Measurements from ENCODE around the gene PBXIP1.

The PBXIP1 gene

DNA sequence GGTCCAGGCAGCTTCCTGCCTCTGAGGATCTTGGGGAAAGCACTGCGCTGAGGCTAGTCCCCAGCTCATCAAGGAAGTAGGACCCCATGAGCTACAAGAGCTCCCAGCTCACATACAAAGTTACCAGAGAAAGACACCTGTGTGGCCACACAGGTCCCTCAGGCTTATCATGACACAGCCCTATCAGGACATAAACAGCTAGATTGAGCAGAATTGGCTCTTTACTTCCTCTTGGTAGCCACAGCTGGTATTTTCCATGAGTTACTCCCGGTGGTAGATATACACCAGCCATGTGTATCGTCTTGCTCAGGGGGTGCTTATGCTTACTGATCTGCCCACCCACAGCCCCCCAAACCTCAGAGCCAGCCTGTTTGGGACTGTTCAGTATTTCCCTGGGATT, 38.7 kb upstream of the PBXIP1 start:
- Histone ChIP-seq H3K9me2 (replicated peaks; ENCODE audit: control insufficient read depth, low read length) (no peaks in the 10 kb centered on the region), H3K9me3 (ENCODE audit: control insufficient read depth, insufficient read depth, low read length) (no peaks in the 10 kb centered on the region), H3K79me2 (ENCODE audit: control insufficient read depth, low read length) (no peaks in the 10 kb centered on the region; the same call in 1 of the 2 replicates), H3K4me2 (ENCODE audit: low read length) (no peak overlapping the region), H3K27ac (ENCODE audit: low read depth, low read length) (no peak overlapping the region), H3K36me3 (ENCODE audit: control insufficient read depth, low read length) (peaks cover 13% of the 10 kb centered on the region), H3K4me3 (ENCODE audit: low read length) (no peak overlapping the region), H4K20me1 (ENCODE audit: control insufficient read depth, insufficient read depth, low read depth, low read length) (no peaks in the 10 kb centered on the region), H3K4me1 (ENCODE audit: control insufficient read depth, low read length) (peaks cover 11% of the 10 kb centered on the region), H3F3A (ENCODE audit: control insufficient read depth, insufficient read depth) (peaks cover 20% of the 10 kb centered on the region), H3K27me3 (ENCODE audit: control insufficient read depth, low read length) (no peaks in the 10 kb centered on the region)
- TF ChIP-seq EZH2phosphoT487 (IDR thresholded peaks at IDR 0.05; ENCODE audit: borderline replicate concordance, low read length) = no peak
- TF ChIP-seq, protein P1, sequence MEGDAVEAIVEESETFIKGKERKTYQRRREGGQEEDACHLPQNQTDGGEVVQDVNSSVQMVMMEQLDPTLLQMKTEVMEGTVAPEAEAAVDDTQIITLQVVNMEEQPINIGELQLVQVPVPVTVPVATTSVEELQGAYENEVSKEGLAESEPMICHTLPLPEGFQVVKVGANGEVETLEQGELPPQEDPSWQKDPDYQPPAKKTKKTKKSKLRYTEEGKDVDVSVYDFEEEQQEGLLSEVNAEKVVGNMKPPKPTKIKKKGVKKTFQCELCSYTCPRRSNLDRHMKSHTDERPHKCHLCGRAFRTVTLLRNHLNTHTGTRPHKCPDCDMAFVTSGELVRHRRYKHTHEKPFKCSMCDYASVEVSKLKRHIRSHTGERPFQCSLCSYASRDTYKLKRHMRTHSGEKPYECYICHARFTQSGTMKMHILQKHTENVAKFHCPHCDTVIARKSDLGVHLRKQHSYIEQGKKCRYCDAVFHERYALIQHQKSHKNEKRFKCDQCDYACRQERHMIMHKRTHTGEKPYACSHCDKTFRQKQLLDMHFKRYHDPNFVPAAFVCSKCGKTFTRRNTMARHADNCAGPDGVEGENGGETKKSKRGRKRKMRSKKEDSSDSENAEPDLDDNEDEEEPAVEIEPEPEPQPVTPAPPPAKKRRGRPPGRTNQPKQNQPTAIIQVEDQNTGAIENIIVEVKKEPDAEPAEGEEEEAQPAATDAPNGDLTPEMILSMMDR (IDR thresholded peaks at IDR 0.05; ENCODE audit: low read depth, low read length, poor library complexity, severe bottlenecking) = no peak

- Histone ChIP-seq H3K9me3 (ENCODE audit: control insufficient read depth, insufficient read depth, low read length) (no peaks in the 10 kb centered on the region), H3K4me1 (ENCODE audit: control insufficient read depth, low read length) (peaks cover 7% of the 10 kb centered on the region), H3K9me2 (replicated peaks; ENCODE audit: control insufficient read depth, low read length) (no peaks in the 10 kb centered on the region), H3K4me2 (ENCODE audit: low read length) (no peak overlapping the region), H3K27ac (ENCODE audit: low read depth, low read length) (no peak overlapping the region), H3K36me3 (ENCODE audit: control insufficient read depth, low read length) (peaks cover 16% of the 10 kb centered on the region), H4K20me1 (ENCODE audit: control insufficient read depth, insufficient read depth, low read depth, low read length) (no peaks in the 10 kb centered on the region), H3K4me3 (ENCODE audit: low read length) (no peak overlapping the region), H3K27me3 (ENCODE audit: control insufficient read depth, low read length) (no peaks in the 10 kb centered on the region), H3F3A (ENCODE audit: control insufficient read depth, insufficient read depth) (peaks cover 19% of the 10 kb centered on the region), H3K79me2 (ENCODE audit: control insufficient read depth, low read length) (peaks cover 1% of the 10 kb centered on the region)
- TF ChIP-seq EZH2phosphoT487 (IDR thresholded peaks at IDR 0.05; ENCODE audit: borderline replicate concordance, low read length) = no peak
- TF ChIP-seq, protein P1 (IDR thresholded peaks at IDR 0.05; ENCODE audit: low read depth, low read length, poor library complexity, severe bottlenecking) = no peak
Observed at GRCh38 chr1:154994269-154994587, 38.3 kb upstream of the PBXIP1 start.

- TF ChIP-seq, protein P1 (IDR thresholded peaks at IDR 0.05; ENCODE audit: low read depth, low read length, poor library complexity, severe bottlenecking) = no peak
- no peak for TF ChIP-seq EZH2phosphoT487 (IDR thresholded peaks at IDR 0.05; ENCODE audit: borderline replicate concordance, low read length)
Observed at GRCh38 chr1:154993572-154994268, 37.8 kb upstream of the PBXIP1 start, which contains the start of gene LENEP. LENEP (plus strand) TSS chr1:154993586; CDS start chr1:154993608, 22 bp downstream.

More at GRCh38 chr1:154993572-154994268, 37.8 kb upstream of the PBXIP1 start, which contains the start of gene LENEP:
- Histone ChIP-seq H3F3A (ENCODE audit: control insufficient read depth, insufficient read depth) (peaks cover 19% of the 10 kb centered on the region), H4K20me1 (ENCODE audit: control insufficient read depth, insufficient read depth, low read depth, low read length) (0 out of 2 replicates have a peak, but pooled peaks cover under 1% of the 10 kb centered on the region), H3K4me2 (ENCODE audit: low read length) (no peak within 1 kb of the TSS), H3K4me1 (ENCODE audit: control insufficient read depth, low read length) (peaks cover 2% of the 10 kb centered on the region), H3K79me2 (ENCODE audit: control insufficient read depth, low read length) (peaks cover 6% of the 10 kb centered on the region), H3K27ac (ENCODE audit: low read depth, low read length) (no peak within 1 kb of the TSS), H3K27me3 (ENCODE audit: control insufficient read depth, low read length) (no peaks in the 10 kb centered on the region), H3K4me3 (ENCODE audit: low read length) (no peak within 1 kb of the TSS), H3K36me3 (ENCODE audit: control insufficient read depth, low read length) (peaks cover 22% of the 10 kb centered on the region), H3K9me3 (ENCODE audit: control insufficient read depth, insufficient read depth, low read length) (no peaks in the 10 kb centered on the region), H3K9me2 (replicated peaks; ENCODE audit: control insufficient read depth, low read length) (no peaks in the 10 kb centered on the region)

All from DOHH2 (cell line).